ENCODE data around the gene VAX1. TPM values are rescaled to one million over a fixed set of nuclear protein-coding genes. Genes with fewer than 3 reads are reported as not detected.

VAX1 gene
- total RNA-seq, 1 donor from 2014 or later, result not detected

GRCh38 chr10:117162093-117163060 is 24.3 kb upstream of the VAX1 start:
- H3K27ac Mint-ChIP-seq, result no peak overlapping the region
- no peaks in the 10 kb centered on the region for H3K9me3 Mint-ChIP-seq
- no peaks in the 10 kb centered on the region for H3K36me3 Mint-ChIP-seq
- peaks cover 99% of the 10 kb centered on the region for H3K27me3 Mint-ChIP-seq (ENCODE audit: low read depth)
- H3K4me3 Mint-ChIP-seq, result peak overlapping the region; percentile 8
- no peak for DNase-seq (ENCODE audit: low spot score in 2 of 2, unreplicated experiment in 2 of 2)
- peaks cover 13% of the 10 kb centered on the region for H3K4me1 Mint-ChIP-seq
- TF ChIP-seq CTCF (IDR thresholded peaks at IDR 0.05; ENCODE audit: unreplicated experiment), result no peak

- no peak for TF ChIP-seq CTCF (IDR thresholded peaks at IDR 0.05; ENCODE audit: unreplicated experiment)
- no peaks in the 10 kb centered on the region for H3K9me3 Mint-ChIP-seq
- no peak for DNase-seq (ENCODE audit: low spot score in 2 of 2, unreplicated experiment in 2 of 2)
- no peak overlapping the region for H3K4me3 Mint-ChIP-seq
- peaks cover 13% of the 10 kb centered on the region for H3K4me1 Mint-ChIP-seq
- H3K27ac Mint-ChIP-seq, result no peak overlapping the region
- no peaks in the 10 kb centered on the region for H3K36me3 Mint-ChIP-seq
- H3K27me3 Mint-ChIP-seq (ENCODE audit: low read depth), result peaks cover 99% of the 10 kb centered on the region
These were observed 23.4 kb upstream of the VAX1 start for GRCh38 chr10:117161386-117162033.

GRCh38 chr10:117160567-117160966 is 22.5 kb upstream of the VAX1 start:
- Mint-ChIP-seq H3K4me1 (peaks cover 9% of the 10 kb centered on the region), H3K27me3 (ENCODE audit: low read depth) (peaks cover 99% of the 10 kb centered on the region)

GRCh38 chr10:117159390-117159789 is 21.3 kb upstream of the VAX1 start:
- H3K9me3 Mint-ChIP-seq, result no peaks in the 10 kb centered on the region
- TF ChIP-seq CTCF (IDR thresholded peaks at IDR 0.05; ENCODE audit: unreplicated experiment), result no peak
- H3K36me3 Mint-ChIP-seq, result no peaks in the 10 kb centered on the region
- no peak overlapping the region for H3K4me3 Mint-ChIP-seq
- no peak for DNase-seq (ENCODE audit: low spot score in 2 of 2, unreplicated experiment in 2 of 2)
- H3K27ac Mint-ChIP-seq, result no peak overlapping the region
- peaks cover 3% of the 10 kb centered on the region for H3K4me1 Mint-ChIP-seq
- peaks cover 99% of the 10 kb centered on the region for H3K27me3 Mint-ChIP-seq (ENCODE audit: low read depth)

More at GRCh38 chr10:117160567-117160966, 22.5 kb upstream of the VAX1 start:
- Mint-ChIP-seq H3K36me3 (no peaks in the 10 kb centered on the region), H3K9me3 (no peaks in the 10 kb centered on the region), H3K27ac (no peak overlapping the region), H3K4me3 (no peak overlapping the region)
- no peak for DNase-seq (ENCODE audit: low spot score in 2 of 2, unreplicated experiment in 2 of 2)
- TF ChIP-seq CTCF (IDR thresholded peaks at IDR 0.05; ENCODE audit: unreplicated experiment), result no peak

- Mint-ChIP-seq H3K27me3 (ENCODE audit: low read depth) (peaks cover 99% of the 10 kb centered on the region), H3K9me3 (no peaks in the 10 kb centered on the region), H3K4me3 (no peak overlapping the region), H3K27ac (no peak overlapping the region), H3K4me1 (peaks cover 3% of the 10 kb centered on the region), H3K36me3 (no peaks in the 10 kb centered on the region)
- no peak for DNase-seq (ENCODE audit: low spot score in 2 of 2, unreplicated experiment in 2 of 2)
- TF ChIP-seq CTCF (IDR thresholded peaks at IDR 0.05; ENCODE audit: unreplicated experiment), result no peak
These were observed 20.2 kb upstream of the VAX1 start for GRCh38 chr10:117158297-117158696.

Data from mesothelial cell of epicardium (in vitro differentiated cells).